CD14-positive monocyte (primary cell): ENCODE results near the gene CRBN. TPM values are rescaled to one million over a fixed set of nuclear protein-coding genes. Genes with fewer than 3 reads are reported as not detected.
A peak's percentile ranks its signal among the peaks of the same experiment; 100 is the strongest.

Source experiments
- DNase-seq, 3 donors: peaks; one replicate each; pipeline ENCODE4 v3.0.0-alpha.2; 2011 to 2022
- H2AFZ ChIP-seq: 2 replicates; pipeline ENCODE4 v1.6.0; 2012; ENCODE audit warnings: mild to moderate bottlenecking, low read depth, low read length, inconsistent platforms; ENCODE audit not compliant: insufficient read depth, poor library complexity, severe bottlenecking
- H3K27ac ChIP-seq, 2 donors: 1 replicate in 1 of 2; 2 replicates in 1 of 2; pipeline ENCODE4 v1.5.1; 2012 to 2013; ENCODE audit warnings: low read length in 2 of 2, control low read depth in 1 of 2, inconsistent platforms in 1 of 2, low read depth in 1 of 2, mild to moderate bottlenecking in 1 of 2
- H3K27me3 ChIP-seq, 2 donors: one replicate each; pipeline versions ENCODE4 v1.6.0 to v1.6.1; 2011 to 2013; ENCODE audit warnings: low read length in 2 of 2; ENCODE audit not compliant: control insufficient read depth in 2 of 2, insufficient read depth in 2 of 2
- H3K36me3 ChIP-seq, 2 donors: replicated peaks in 1 of 2; 1 replicate in 1 of 2; 2 replicates in 1 of 2; pipeline versions ENCODE4 v1.5.1 to v1.6.1; 2012 to 2013; ENCODE audit warnings: low read length in 2 of 2, control low read depth in 1 of 2, inconsistent platforms in 1 of 2, mild to moderate bottlenecking in 1 of 2; ENCODE audit not compliant: insufficient read depth in 2 of 2, control insufficient read depth in 1 of 2
- H3K4me1 ChIP-seq, 2 donors: 1 replicate in 1 of 2; 2 replicates in 1 of 2; pipeline versions ENCODE4 v1.5.1 to v1.6.1; 2012 to 2013; ENCODE audit warnings: low read length in 2 of 2, control low read depth in 1 of 2, inconsistent platforms in 1 of 2, mild to moderate bottlenecking in 1 of 2, moderate library complexity in 1 of 2; ENCODE audit not compliant: insufficient read depth in 2 of 2, control insufficient read depth in 1 of 2
- H3K4me2 ChIP-seq: replicated peaks from 2 replicates; pipeline ENCODE3; 2012; ENCODE audit warnings: low read length, moderate library complexity, mild to moderate bottlenecking; ENCODE audit not compliant: poor library complexity, severe bottlenecking; ENCODE audit errors: extremely low read depth
- H3K4me3 ChIP-seq, 3 experiments: fragments of 200-600 bp in 1 of 3; sonication (generic) in 1 of 3; replicated peaks in 1 of 3; 1 replicate in 2 of 3; 2 replicates in 1 of 3; pipeline ENCODE4 v1.5.1; 2011 to 2013; ENCODE audit warnings: low read length in 3 of 3, mild to moderate bottlenecking in 3 of 3, control low read depth in 2 of 3, low read depth in 2 of 3, inconsistent platforms in 1 of 3, moderate library complexity in 1 of 3
- H3K79me2 ChIP-seq: 2 replicates; pipeline ENCODE4 v1.6.0; 2012; ENCODE audit warnings: mild to moderate bottlenecking, control low read depth, inconsistent platforms, low read length, moderate library complexity; ENCODE audit not compliant: insufficient read depth
- H3K9ac ChIP-seq: 2 replicates; pipeline ENCODE4 v1.6.0; 2017; ENCODE audit warnings: low read length, mild to moderate bottlenecking; ENCODE audit not compliant: insufficient read depth, poor library complexity, severe bottlenecking
- H3K9me3 ChIP-seq, 2 donors: replicated peaks in 1 of 2; 1 replicate in 1 of 2; 2 replicates in 1 of 2; pipeline versions ENCODE4 v1.5.1 to v1.6.1; 2012 to 2013; ENCODE audit warnings: low read length in 2 of 2, control low read depth in 1 of 2; ENCODE audit not compliant: control insufficient read depth in 1 of 2, insufficient read depth in 1 of 2
- H4K20me1 ChIP-seq: 2 replicates; pipeline ENCODE4 v1.6.0; 2012; ENCODE audit warnings: mild to moderate bottlenecking, low read length, control low read depth, moderate library complexity; ENCODE audit not compliant: insufficient read depth
- H3K27ac Mint-ChIP-seq, 7 donors: one replicate each; pipeline ENCODE4 v1.8.0; 2020; ENCODE audit warnings: mild to moderate bottlenecking in 7 of 7, mixed read lengths in 7 of 7, moderate library complexity in 6 of 7, inconsistent platforms in 2 of 7
- H3K27me3 Mint-ChIP-seq, 3 donors: one replicate each; pipeline ENCODE4 v1.8.0; 2021 to 2022; ENCODE audit warnings: low read depth in 3 of 3, mild to moderate bottlenecking in 3 of 3, mixed read lengths in 3 of 3, moderate library complexity in 3 of 3, inconsistent platforms in 1 of 3
- H3K36me3 Mint-ChIP-seq, 2 donors: one replicate each; pipeline ENCODE4 v1.8.0; 2020; ENCODE audit warnings: mixed read lengths in 2 of 2, inconsistent platforms in 1 of 2, mild to moderate bottlenecking in 1 of 2
- H3K4me1 Mint-ChIP-seq: one replicate; pipeline ENCODE4 v1.8.0; 2020; ENCODE audit warnings: mild to moderate bottlenecking, mixed read lengths
- H3K4me3 Mint-ChIP-seq, 2 donors: one replicate each; pipeline ENCODE4 v1.8.0; 2020; ENCODE audit warnings: mild to moderate bottlenecking in 2 of 2, mixed read lengths in 2 of 2, moderate library complexity in 1 of 2
- H3K9me3 Mint-ChIP-seq, 7 donors: one replicate each; pipeline ENCODE4 v1.8.0; 2020 to 2022; ENCODE audit warnings: mixed read lengths in 7 of 7, mild to moderate bottlenecking in 6 of 7, moderate library complexity in 6 of 7, inconsistent platforms in 2 of 7
- CTCF ChIP-seq: fragments of 200-600 bp; IDR thresholded peaks from one replicate; pipeline ENCODE4 v1.8.0; 2022; ENCODE audit warnings: antibody characterized with exemption, mild to moderate bottlenecking
- WGBS: methylation state at CpG from one replicate; pipeline ENCODE4 v1.1.5; 2013; ENCODE audit warnings: missing lambda C conversion rate; ENCODE audit not compliant: insufficient coverage; 5-methylcytosine and 5-hydroxymethylcytosine counted together
- intact Hi-C, 2 donors: fragments of 100-400 bp; cut with micrococcal nuclease; formaldehyde crosslinking; loops; one replicate each; pipeline versions ENCODE4 v1.15.0 to v1.15.1; 2023
- polyA plus RNA-seq, 3 donors: library from polyadenylated mRNA; depleted of rRNA in 1 of 3; unstranded in 2 of 3; stranded (reverse) in 1 of 3; fragments of 300-500 nt in 2 of 3; fragments of >200 nt in 1 of 3; fragmentation: Illumina TruSeq in 2 of 3; gene quantifications; 1 replicate in 2 of 3; 2 replicates in 1 of 3; pipeline ENCODE4 v1.2.3, GENCODE V29; 2012 to 2021

The CRBN gene
- polyA plus RNA-seq, 3 donors, result 53.1 to 98.3 (median 96.1) TPM

GRCh38 chr3:3192286-3192675 is 12.8 kb upstream of the CRBN start:
- H3K4me3 ChIP-seq, result no peak overlapping the region
- H4K20me1 ChIP-seq, result no peaks in the 10 kb centered on the region
- no peak overlapping the region for H3K9ac ChIP-seq
- DNase-seq, result no peak
- no peaks in the 10 kb centered on the region for H3K27me3 ChIP-seq
- H3K9me3 ChIP-seq, result no peaks in the 10 kb centered on the region
- 8% methylated on average over 2 of the region's 2 CpGs for WGBS
- Mint-ChIP-seq H3K36me3 (no peaks in the 10 kb centered on the region), H3K4me3 (no peak overlapping the region), H3K4me1 (peaks cover 4% of the 10 kb centered on the region), H3K27ac (no peak overlapping the region), H3K27me3 (peaks cover 0 to 8% (median 4%) of the 10 kb centered on the region in 3 donors), H3K9me3 (peaks cover 0 to 5% (median 0%) of the 10 kb centered on the region in 7 donors)
- H3K4me2 ChIP-seq, result no peak overlapping the region
- H3K27ac ChIP-seq, result no peak overlapping the region
- peak overlapping the region; percentile 56 for H2AFZ ChIP-seq
- H3K36me3 ChIP-seq, result no peaks in the 10 kb centered on the region
- TF ChIP-seq CTCF, result no peak
- no peaks in the 10 kb centered on the region for H3K4me1 ChIP-seq
- H3K79me2 ChIP-seq, result no peaks in the 10 kb centered on the region
- intact Hi-C loops, result loop anchor here in 1 of 2 donors (10.0 kb wide), 1 partner anchor 803 kb away; no protein-coding TSS in a partner anchor

GRCh38 chr3:3191675-3192285 is 12.3 kb upstream of the CRBN start:
- Mint-ChIP-seq H3K4me1 (peaks cover 4% of the 10 kb centered on the region), H3K27me3 (peaks cover 0 to 8% (median 4%) of the 10 kb centered on the region in 3 donors), H3K36me3 (no peaks in the 10 kb centered on the region), H3K4me3 (no peak overlapping the region), H3K27ac (no peak overlapping the region), H3K9me3 (peaks cover 0 to 6% (median 1%) of the 10 kb centered on the region in 7 donors)
- Histone ChIP-seq H3K9me3 (peaks cover 0 to 2% of the 10 kb centered on the region in 2 donors), H3K9ac (no peak overlapping the region), H3K4me2 (no peak overlapping the region), H3K4me1 (no peaks in the 10 kb centered on the region), H2AFZ (peak overlapping the region; percentile 56), H3K4me3 (no peak overlapping the region), H3K36me3 (no peaks in the 10 kb centered on the region), H3K79me2 (no peaks in the 10 kb centered on the region), H3K27me3 (no peaks in the 10 kb centered on the region), H3K27ac (no peak overlapping the region), H4K20me1 (no peaks in the 10 kb centered on the region)
- DNase-seq, result no peak
- intact Hi-C loops, result loop anchor here in 1 of 2 donors (10.0 kb wide), 1 partner anchor 803 kb away; no protein-coding TSS in a partner anchor
- WGBS, result no CpG with 5 or more reads among the region's 4 CpGs
- no peak for TF ChIP-seq CTCF
